ENCODE results near the gene DUSP16.
"Not testable (repeated sequence)": the region's sequence is repeated elsewhere in the genome, so short reads cannot be mapped to it uniquely, and the experiment has no call there.

DUSP16 gene

DNA sequence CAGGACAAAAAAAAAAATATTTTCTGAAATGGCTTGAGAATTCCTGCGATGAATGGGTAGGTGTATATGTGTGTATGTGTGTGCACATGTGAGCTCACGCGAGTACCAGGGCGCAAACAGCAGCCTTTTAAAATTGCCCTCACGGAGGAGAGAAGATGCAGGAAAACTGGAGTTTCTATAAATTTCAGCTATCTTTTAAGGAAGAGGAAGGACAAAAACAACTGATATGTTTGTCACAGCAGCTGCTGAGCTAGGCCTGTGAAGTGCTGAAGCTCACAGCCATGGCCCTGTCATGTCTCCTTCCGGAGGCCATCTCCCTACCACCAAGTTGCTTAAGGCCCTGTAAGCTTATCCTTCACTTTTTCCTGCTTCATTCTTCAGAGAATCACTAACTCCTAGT is 40.8 kb downstream of the DUSP16 start:
- no peak for DNase-seq (ENCODE audit: low read depth)

- no peak for DNase-seq (ENCODE audit: low read depth)
These were observed 41.6 kb downstream of the DUSP16 start for GRCh38 chr12:12521044-12521485.

GRCh38 chr12:12520273-12520672 is 42.4 kb downstream of the DUSP16 start:
- DNase-seq (ENCODE audit: low read depth): no peak

- no peak for DNase-seq (ENCODE audit: low read depth)
These were observed 43.2 kb downstream of the DUSP16 start for GRCh38 chr12:12519354-12519998.

DNA sequence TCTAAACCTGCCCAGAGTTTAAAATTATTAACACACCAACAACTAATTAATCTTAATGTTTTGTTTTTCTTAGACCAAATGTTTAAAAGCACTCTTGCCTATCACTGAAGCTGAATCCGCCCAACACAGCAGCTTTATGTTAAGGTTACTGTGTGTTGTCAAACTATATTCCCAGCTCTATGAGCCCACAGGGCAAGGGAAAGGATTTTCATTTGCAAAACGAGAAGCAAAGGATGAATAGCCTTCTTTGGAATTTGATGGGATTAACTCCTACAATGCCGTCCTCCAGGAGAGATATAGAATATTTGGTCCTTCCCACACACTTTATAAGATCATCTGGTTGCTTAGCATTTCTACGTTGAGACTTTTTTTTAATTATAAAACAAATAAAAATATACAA is 43.7 kb downstream of the DUSP16 start:
- DNase-seq (ENCODE audit: low read depth): no peak

- DNase-seq (ENCODE audit: low read depth): no peak
These were observed 44.2 kb downstream of the DUSP16 start for GRCh38 chr12:12518464-12518845.

DNA sequence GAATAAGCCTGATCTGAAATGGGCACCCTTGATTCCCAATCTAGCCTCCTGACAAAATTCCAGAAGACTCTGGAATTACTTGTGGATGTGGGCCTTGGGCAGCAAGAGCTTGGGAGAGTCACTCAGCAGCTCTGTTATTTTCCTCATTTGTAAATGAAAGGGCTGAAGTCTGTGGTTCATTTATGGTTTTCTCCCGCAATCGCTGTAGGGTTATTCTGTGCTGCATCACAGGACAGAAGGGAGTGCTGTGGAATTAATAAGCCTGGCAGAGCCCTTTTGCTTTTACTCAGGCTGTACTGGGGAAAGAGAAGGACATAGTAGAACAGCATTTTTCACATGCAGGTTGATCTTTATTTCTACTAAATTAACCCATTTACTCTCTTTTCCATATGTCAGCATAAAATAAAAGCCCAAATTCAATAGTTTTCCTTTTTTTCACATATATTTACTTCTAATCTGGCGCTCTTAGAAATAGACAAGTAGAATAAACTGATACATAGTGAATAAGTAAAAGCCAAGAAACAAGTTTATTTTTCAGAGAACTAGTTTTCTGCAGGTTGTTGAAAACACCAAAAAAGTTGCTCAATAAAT is 49.2 kb downstream of the DUSP16 start:
- DNase-seq (ENCODE audit: low read depth): no peak

DNA sequence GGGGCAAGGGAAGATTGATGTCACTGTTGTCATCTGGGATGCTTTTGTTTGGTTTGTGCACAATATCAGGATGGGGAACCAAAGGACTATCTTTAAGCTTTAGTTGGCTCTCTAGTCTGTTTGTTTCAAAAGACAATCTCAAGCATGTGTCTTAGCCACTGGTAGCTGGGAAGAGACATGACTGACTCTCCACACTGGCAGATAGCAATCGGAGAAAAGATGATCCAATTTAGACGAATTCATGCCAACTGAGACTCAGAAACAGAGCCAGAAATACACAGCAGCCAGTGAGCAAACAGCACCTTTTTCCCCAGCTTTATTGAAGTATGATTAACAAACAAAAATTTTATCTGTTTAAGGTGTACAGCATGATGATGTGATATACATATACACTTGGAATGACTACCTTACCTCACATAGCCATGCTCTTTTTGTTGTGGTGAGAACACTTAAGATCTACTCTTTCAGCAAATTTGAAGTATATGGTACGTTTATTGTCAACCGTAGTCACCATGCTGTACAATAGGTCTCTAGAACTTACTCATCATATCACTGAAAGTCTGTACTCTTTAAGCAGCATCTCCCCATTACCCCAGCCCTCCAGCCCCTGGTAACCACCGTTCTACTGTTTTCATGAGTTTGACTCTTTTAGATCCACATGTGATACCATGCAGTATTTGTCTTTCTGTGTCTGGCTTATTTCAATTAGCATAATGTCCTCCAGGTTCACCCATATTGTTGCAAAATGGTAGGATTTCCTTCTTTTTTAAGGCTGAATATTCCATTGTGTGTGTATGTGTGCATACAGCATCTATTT is 50.6 kb downstream of the DUSP16 start:
- DNase-seq (ENCODE audit: low read depth): no peak

DNA sequence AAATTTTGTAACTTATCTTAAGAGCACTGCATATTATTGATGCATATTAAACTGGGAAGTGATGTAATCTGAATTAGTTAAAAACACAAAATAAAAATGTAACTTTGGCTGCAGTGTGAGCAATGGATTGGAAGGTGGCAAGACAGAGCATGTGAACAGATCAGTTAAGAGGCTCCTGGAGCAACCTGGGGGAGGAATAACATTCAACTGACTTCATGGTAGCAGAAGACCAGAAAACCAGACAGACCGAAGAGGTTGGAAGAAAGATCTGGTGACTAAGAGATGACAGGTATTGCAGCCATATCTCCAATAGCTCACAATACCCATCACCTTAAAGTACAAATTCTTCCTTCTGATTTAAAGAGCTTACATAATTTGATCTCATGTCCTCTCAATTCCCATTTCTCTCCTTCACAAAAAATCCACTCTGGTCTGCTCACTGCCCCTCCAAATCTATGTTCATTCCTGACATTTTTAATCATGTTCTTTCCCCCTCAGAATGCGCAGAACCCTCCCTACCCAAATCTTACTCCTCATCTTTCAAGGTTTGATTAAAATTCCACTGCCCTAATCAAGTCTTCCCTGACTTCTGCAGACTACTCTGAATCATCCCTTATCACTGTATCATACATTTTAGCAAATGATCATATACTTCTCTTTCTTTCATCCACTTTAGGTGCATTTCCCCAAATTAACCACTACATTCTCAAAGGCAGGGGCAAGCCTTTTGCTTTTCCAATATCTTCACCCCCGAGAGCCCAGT is 51.5 kb downstream of the DUSP16 start:
- no peak for DNase-seq (ENCODE audit: low read depth)

DNA sequence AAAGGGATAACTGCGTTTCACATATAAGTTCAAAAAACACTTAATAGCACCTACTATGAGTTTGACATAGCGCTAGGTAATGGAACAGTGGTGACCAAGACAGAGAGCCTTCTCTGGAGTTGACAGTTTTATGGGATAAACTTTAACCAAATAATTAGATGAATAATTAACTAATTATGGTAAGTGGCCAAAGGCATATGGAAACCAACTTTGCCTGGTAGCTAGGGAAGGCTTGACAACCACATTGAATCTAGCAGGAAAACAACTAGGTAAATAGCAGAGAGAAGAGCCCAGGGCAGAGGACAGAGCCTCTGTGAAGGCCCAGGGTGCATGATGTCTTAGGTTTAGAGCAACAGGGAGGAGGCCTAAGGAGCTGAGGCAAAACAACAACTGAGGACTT is 52.1 kb downstream of the DUSP16 start:
- DNase-seq (ENCODE audit: low read depth): no peak

- DNase-seq (ENCODE audit: low read depth): no peak
These were observed 52.5 kb downstream of the DUSP16 start for GRCh38 chr12:12510141-12510540.

DNA sequence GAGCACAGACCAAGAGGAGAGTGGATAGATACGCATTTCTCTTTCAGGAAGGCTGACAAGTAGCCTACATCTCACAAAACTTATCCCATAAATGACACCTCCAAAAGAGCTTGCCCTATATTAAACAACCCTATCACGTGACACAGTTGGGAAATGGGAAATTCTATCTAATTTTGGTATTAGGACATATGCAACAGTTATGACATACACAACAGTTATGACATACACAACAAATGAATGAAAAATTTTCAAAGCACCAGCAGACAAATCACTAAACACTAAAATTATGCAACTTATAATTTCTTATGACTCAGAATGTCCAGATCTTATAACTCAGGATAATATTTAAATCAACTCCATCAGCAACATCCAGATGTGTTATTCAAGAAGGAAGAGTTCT is 54.1 kb downstream of the DUSP16 start:
- no peak for DNase-seq (ENCODE audit: low read depth)

DNA sequence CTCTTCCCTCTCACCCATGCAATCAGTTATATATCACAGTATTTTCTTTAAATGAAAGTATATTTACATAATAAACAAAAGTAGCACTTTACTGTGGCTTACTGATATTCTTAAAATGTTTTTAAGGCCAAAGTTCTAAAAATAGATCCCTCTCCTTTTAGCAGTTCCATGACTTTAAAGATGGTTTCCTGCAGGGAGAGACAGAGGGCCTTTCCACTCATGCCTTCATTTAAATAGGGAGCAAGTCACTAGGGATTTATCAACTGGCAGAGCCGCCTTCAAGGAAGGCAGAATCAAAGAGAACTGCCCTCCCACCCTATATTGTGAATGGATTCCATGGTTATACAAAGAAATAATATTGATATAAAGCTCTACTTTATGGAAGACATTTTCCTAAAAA is 55.5 kb downstream of the DUSP16 start:
- no peak for DNase-seq (ENCODE audit: low read depth)

GRCh38 chr12:12506496-12506890 is 56.2 kb downstream of the DUSP16 start:
- DNase-seq (ENCODE audit: low read depth): no peak

DNA sequence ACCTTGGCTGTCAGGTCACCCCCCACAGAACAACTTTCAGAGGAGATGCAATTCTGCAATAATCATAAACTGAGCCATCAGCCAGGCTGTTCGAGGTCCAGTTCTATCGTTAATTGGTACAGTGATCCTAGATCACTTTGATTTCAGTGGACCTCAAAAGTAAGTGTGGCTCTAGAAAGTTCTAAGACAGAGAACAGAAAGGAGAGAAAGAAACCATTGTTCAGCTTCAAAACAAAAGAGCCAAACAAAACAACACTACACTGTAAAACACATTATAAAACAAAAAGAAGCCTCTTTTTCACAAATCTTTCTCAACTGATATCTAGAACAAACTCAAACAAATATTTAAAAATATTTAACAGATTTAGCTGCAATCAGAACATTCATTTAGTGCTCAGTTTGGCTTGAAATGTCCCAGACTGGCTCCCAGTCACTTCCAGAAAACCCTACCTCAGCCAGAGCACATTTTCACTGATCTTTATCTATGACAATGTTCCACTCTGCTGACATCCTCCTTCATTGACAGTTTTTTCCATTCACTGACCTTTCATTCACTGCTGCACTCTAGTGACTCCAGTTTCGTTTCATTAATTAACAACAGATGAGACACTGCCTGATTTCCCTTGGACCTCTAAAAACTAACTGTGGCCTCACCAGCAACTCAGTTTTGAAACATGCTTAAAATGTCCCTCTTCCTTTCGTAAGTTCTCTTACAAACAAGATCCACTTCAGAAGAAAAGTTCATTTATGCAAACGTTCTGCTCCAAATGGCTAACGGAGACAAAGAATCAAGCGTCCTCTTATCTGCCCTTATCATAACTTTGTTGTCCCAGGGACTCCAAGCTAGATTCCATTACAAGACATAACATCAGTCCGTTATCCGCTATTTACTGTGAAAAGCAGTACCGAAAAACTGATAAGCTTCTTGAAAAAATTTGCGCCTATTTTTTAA is 56.8 kb downstream of the DUSP16 start:
- no peak for DNase-seq (ENCODE audit: low read depth)

DNA sequence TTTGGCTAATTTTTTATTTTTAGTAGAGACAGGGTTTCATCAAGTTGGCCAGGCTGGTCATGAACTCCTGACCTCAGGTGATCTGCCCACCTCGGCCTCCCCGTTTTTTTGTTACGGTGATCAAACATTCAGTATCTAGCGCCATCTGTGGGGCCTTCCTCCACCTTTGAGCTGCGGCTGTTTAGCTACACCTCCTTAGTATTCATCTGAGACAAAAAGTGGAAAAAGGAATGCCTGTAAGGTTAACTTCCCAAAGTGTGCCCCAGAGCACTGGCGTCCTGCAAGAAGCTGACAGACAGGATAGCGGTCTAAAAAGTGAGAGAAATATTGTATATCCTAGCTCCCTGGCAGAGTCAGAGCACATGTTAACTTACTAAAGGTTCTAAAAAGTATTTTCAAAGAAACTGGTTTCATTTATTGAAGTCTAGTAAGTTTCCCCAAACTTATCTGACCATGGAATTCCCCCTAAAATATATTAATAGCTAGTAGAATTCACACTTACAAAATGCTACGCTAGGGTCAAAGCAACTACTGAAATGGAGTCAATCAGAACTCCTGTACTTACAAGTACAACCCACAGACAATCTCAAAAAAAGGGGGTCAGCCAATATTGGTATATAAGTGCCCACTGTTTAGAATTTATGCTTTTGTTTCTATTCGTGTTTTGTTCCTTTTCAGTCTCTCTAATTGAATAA is 59.1 kb downstream of the DUSP16 start:
- DNase-seq (ENCODE audit: low read depth): no peak

DNA sequence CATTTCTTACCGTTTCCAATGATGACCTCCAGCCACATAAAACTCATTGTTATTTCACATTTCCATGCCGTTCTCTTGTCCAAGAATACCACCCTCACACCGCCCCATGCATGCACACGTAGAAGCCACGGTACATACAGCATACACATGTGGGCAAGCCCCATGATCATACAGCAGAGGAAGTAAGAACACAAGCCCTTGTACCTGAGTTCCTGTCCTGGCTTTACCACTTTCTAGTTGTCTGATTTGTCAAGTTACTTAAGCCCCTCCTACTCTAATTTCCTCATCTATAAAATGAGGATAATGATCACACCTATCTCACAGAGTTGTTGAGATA is 59.9 kb downstream of the DUSP16 start:
- no peak for DNase-seq (ENCODE audit: low read depth)

GRCh38 chr12:12502130-12502814 is 60.4 kb downstream of the DUSP16 start:
- DNase-seq (ENCODE audit: low read depth): not testable (repeated sequence)

GRCh38 chr12:12501121-12501520 is 61.5 kb downstream of the DUSP16 start:
- DNase-seq (ENCODE audit: low read depth): no peak

DNA sequence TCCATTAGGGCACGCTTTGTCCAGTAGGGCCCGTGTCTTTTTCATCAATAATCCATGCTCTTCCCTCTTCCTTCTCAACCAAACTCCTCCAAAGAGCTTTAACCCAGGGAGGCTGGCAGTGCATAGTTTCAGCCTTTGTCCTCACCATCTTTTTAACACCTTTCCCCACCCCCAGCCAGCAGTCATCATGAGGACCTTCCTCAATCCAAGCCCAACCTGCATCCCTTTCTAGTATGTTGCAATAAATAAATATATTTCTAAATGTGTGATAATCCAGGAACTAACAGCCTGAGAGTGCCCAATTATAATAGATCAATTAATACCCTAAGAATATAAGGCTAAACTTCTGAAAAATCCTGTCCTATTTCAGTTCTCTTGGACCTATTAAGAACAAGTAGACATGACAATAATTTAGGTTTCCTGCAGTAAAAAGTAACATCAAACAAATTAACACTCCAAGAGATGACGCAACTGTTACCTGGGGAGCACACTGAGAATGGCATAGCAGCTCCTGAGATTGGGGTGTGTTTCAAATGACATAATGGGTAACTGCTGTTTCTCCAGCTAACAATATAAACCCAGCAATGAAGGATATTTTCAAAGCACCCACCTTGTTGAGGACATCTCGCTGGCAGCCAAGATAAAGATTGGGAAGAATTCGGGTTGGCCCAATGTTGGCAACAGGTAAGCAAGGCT is 62.6 kb downstream of the DUSP16 start:
- no peak for DNase-seq (ENCODE audit: low read depth)

Data from CMK (cell line).